ENCODE results near the gene PCBP4.

GRCh38 chr3:51969841-51970240, 2.6 kb upstream of the PCBP4 start:
- no peak for TF ChIP-seq CTCF (conservative IDR thresholded peaks at IDR 0.05; ENCODE audit: low read depth, low read length)
- TF ChIP-seq EZH2 (IDR thresholded peaks at IDR 0.05; ENCODE audit: low read length, unreplicated experiment), result no peak

All from PC-3 (cell line).